GM21723 (cell line): ENCODE data around the gene METRNL.
A peak's percentile ranks its signal among the peaks of the same experiment; 100 is the strongest.
"Not testable (repeated sequence)": the region's sequence is repeated elsewhere in the genome, so short reads cannot be mapped to it uniquely, and the experiment has no call there.

Source experiments
- ATAC-seq: cut with Tn5 transposase; IDR thresholded peaks from one replicate; pipeline ENCODE4 v1.9.1; 2021; ENCODE audit warnings: mild to moderate bottlenecking, moderate library complexity; ENCODE audit not compliant: unreplicated experiment

Gene METRNL

GRCh38 chr17:83118071-83118841 lies 38.8 kb downstream of the METRNL start:
- no peak for ATAC-seq

GRCh38 chr17:83119987-83120864 lies 40.8 kb downstream of the METRNL start:
- peak; percentile 90 for ATAC-seq

GRCh38 chr17:83121473-83121872 lies 42.1 kb downstream of the METRNL start:
- ATAC-seq: not testable (repeated sequence)

- no peak for ATAC-seq
Observed at GRCh38 chr17:83121921-83122820, 42.8 kb downstream of the METRNL start.

GRCh38 chr17:83122834-83123233 lies 43.4 kb downstream of the METRNL start:
- ATAC-seq: no peak

- ATAC-seq: no peak
Observed at GRCh38 chr17:83123896-83124801, 44.7 kb downstream of the METRNL start.

GRCh38 chr17:83124871-83125514 lies 45.6 kb downstream of the METRNL start:
- ATAC-seq: no peak

GRCh38 chr17:83125515-83126274 lies 46.3 kb downstream of the METRNL start:
- no peak for ATAC-seq

- ATAC-seq: no peak
Observed at GRCh38 chr17:83126275-83126811, 46.9 kb downstream of the METRNL start.

GRCh38 chr17:83127431-83128160 lies 48.2 kb downstream of the METRNL start:
- ATAC-seq: no peak

- no peak for ATAC-seq
Observed at GRCh38 chr17:83128306-83129240, 49.2 kb downstream of the METRNL start.

GRCh38 chr17:83129676-83130075 lies 50.3 kb downstream of the METRNL start:
- no peak for ATAC-seq

GRCh38 chr17:83131401-83132011 lies 52.1 kb downstream of the METRNL start:
- no peak for ATAC-seq

GRCh38 chr17:83132251-83133081 lies 53.1 kb downstream of the METRNL start:
- ATAC-seq: no peak
